AG10803 (cell line): ENCODE measurements around the gene STX12.
"Not testable (repeated sequence)": the region's sequence is repeated elsewhere in the genome, so short reads cannot be mapped to it uniquely, and the experiment has no call there.

ENCODE experiments used
- DNase-seq: peaks from one replicate; pipeline ENCODE4 v3.0.0; 2010; ENCODE audit warnings: low read depth
- H3K4me3 ChIP-seq: 2 replicates; pipeline ENCODE4 v1.5.1; 2011; ENCODE audit warnings: mild to moderate bottlenecking, low read length, control low read depth
- CTCF ChIP-seq: conservative IDR thresholded peaks from 2 replicates; pipeline ENCODE4 v1.5.1; 2011; ENCODE audit warnings: mild to moderate bottlenecking, low read length, control low read depth, inconsistent platforms

STX12 gene

GRCh38 chr1:27787895-27788294, 14.9 kb downstream of the STX12 start:
- peak; percentile 63 for DNase-seq
- no peak for TF ChIP-seq CTCF
- no peak overlapping the region for H3K4me3 ChIP-seq

- H3K4me3 ChIP-seq, result no peak overlapping the region
- DNase-seq, result peak; percentile 22
- TF ChIP-seq CTCF, result no peak
These were observed 16.6 kb downstream of the STX12 start for GRCh38 chr1:27789540-27790041.

- H3K4me3 ChIP-seq, DNase-seq: not testable (repeated sequence)
These were observed 17.3 kb downstream of the STX12 start for GRCh38 chr1:27790270-27790669.

GRCh38 chr1:27795601-27796000, 22.6 kb downstream of the STX12 start:
- H3K4me3 ChIP-seq, result no peak overlapping the region
- no peak for TF ChIP-seq CTCF
- DNase-seq, result no peak

GRCh38 chr1:27804791-27805190, 31.8 kb downstream of the STX12 start:
- H3K4me3 ChIP-seq, result no peak overlapping the region
- no peak for TF ChIP-seq CTCF
- no peak for DNase-seq

GRCh38 chr1:27806758-27807157, 33.7 kb downstream of the STX12 start:
- H3K4me3 ChIP-seq, result no peak overlapping the region
- TF ChIP-seq CTCF, result no peak
- no peak for DNase-seq

GRCh38 chr1:27807385-27807784, 34.4 kb downstream of the STX12 start:
- DNase-seq, result no peak
- no peak overlapping the region for H3K4me3 ChIP-seq
- no peak for TF ChIP-seq CTCF

- DNase-seq, H3K4me3 ChIP-seq: not testable (repeated sequence)
These were observed 35.1 kb downstream of the STX12 start for GRCh38 chr1:27808131-27808530.
